ENCODE results near the gene ZFYVE27. TPM values are rescaled to one million over a fixed set of nuclear protein-coding genes. Genes with fewer than 3 reads are reported as not detected.

ZFYVE27 gene
- total RNA-seq, 1 experiment from 2014 or later: 41.6 TPM

GRCh38 chr10:97701438-97702069 lies 35.4 kb upstream of the ZFYVE27 start:
- Histone ChIP-seq H3K27me3 (replicated peaks; ENCODE audit: control insufficient read depth, insufficient read depth, low read length) (no peaks in the 10 kb centered on the region), H3K4me3 (ENCODE audit: low read depth, low read length) (no peak overlapping the region), H3K36me3 (ENCODE audit: control insufficient read depth, insufficient read depth, low read length) (no peaks in the 10 kb centered on the region), H3K4me1 (peaks cover 3% of the 10 kb centered on the region; the same call in 1 of the 2 replicates), H3K9me3 (no peaks in the 10 kb centered on the region)
- Mint-ChIP-seq H3K4me1 (ENCODE audit: low read depth, unreplicated experiment) (no peaks in the 10 kb centered on the region), H3K27ac (ENCODE audit: unreplicated experiment) (no peak overlapping the region), H3K4me3 (ENCODE audit: unreplicated experiment) (no peak overlapping the region), H3K27me3 (ENCODE audit: insufficient read depth, unreplicated experiment) (no peaks in the 10 kb centered on the region), H3K9me3 (ENCODE audit: unreplicated experiment) (no peaks in the 10 kb centered on the region), H3K36me3 (ENCODE audit: insufficient read depth, unreplicated experiment) (no peaks in the 10 kb centered on the region)
- intact Hi-C loops (cut with micrococcal nuclease; ENCODE audit: unreplicated experiment): loop anchor here (1.0 kb wide), 2 partner anchors 25 to 30 kb away; no protein-coding TSS in a partner anchor
- POLR2A ChIA-PET: interaction anchor here (0.6 to 1.5 kb wide), 3 partner anchors 15 to 49 kb away, joined by 3 to 8 read pairs (median 4); partner anchors contain the start of genes AVPI1 and ZFYVE27
- CTCF ChIA-PET: interaction anchor here (0.5 to 2.0 kb wide), 20 partner anchors 8 to 71 kb away, joined by 3 to 18 read pairs (median 4); partner anchors contain the start of genes AVPI1, MARVELD1, PI4K2A and ZFYVE27
- no TSS peak for BruUV-seq (replicated peaks)
- peak; percentile 63 to 77 for DNase-seq
- TF ChIP-seq CTCF (IDR thresholded peaks at IDR 0.05; ENCODE audit: insufficient read depth in 1 of 2, low read depth in 1 of 2, low read length in 1 of 2, severe bottlenecking in 1 of 2, unreplicated experiment in 1 of 2): peak; percentile 78 to 95

GRCh38 chr10:97703398-97704067 lies 33.4 kb upstream of the ZFYVE27 start:
- H3K36me3 ChIP-seq (ENCODE audit: control insufficient read depth, insufficient read depth, low read length): no peaks in the 10 kb centered on the region
- H3K4me3 ChIP-seq (ENCODE audit: low read depth, low read length): no peak overlapping the region
- BruUV-seq (replicated peaks): no TSS peak
- no peak for DNase-seq
- ChIA-PET POLR2A (no interaction called here), CTCF (interaction anchor here (0.6 to 1.9 kb wide), 3 partner anchors 16 to 338 kb away, joined by 4 to 7 read pairs (median 5); partner anchors contain the start of gene AVPI1)
- H3K4me1 ChIP-seq: peaks cover 3% of the 10 kb centered on the region; the same call in 1 of the 2 replicates
- H3K27me3 ChIP-seq (replicated peaks; ENCODE audit: control insufficient read depth, insufficient read depth, low read length): no peaks in the 10 kb centered on the region
- H3K36me3 Mint-ChIP-seq (ENCODE audit: insufficient read depth, unreplicated experiment): no peaks in the 10 kb centered on the region
- TF ChIP-seq CTCF (IDR thresholded peaks at IDR 0.05; ENCODE audit: insufficient read depth in 1 of 2, low read depth in 1 of 2, low read length in 1 of 2, severe bottlenecking in 1 of 2, unreplicated experiment in 1 of 2): no peak
- no peaks in the 10 kb centered on the region for H3K27me3 Mint-ChIP-seq (ENCODE audit: insufficient read depth, unreplicated experiment)
- H3K9me3 Mint-ChIP-seq (ENCODE audit: unreplicated experiment): no peaks in the 10 kb centered on the region
- intact Hi-C loops (cut with micrococcal nuclease; ENCODE audit: unreplicated experiment): no loop called here
- no peak overlapping the region for H3K27ac Mint-ChIP-seq (ENCODE audit: unreplicated experiment)
- no peaks in the 10 kb centered on the region for H3K9me3 ChIP-seq
- H3K4me3 Mint-ChIP-seq (ENCODE audit: unreplicated experiment): no peak overlapping the region
- no peaks in the 10 kb centered on the region for H3K4me1 Mint-ChIP-seq (ENCODE audit: low read depth, unreplicated experiment)

GRCh38 chr10:97704341-97704740 lies 32.6 kb upstream of the ZFYVE27 start:
- H3K27me3 Mint-ChIP-seq (ENCODE audit: insufficient read depth, unreplicated experiment): no peaks in the 10 kb centered on the region
- no peak overlapping the region for H3K4me3 Mint-ChIP-seq (ENCODE audit: unreplicated experiment)
- BruUV-seq (replicated peaks): no TSS peak
- no peak overlapping the region for H3K4me3 ChIP-seq (ENCODE audit: low read depth, low read length)
- ChIA-PET CTCF (interaction anchor here (1.3 to 1.9 kb wide), 2 partner anchors 17 to 27 kb away, joined by 5 to 7 read pairs; partner anchors contain the start of gene AVPI1), POLR2A (interaction anchor here (1.0 kb wide), 1 partner anchor 17 kb away, joined by 5 read pairs; the partner anchor contains the start of gene AVPI1)
- peaks cover 5% of the 10 kb centered on the region for H3K4me1 Mint-ChIP-seq (ENCODE audit: low read depth, unreplicated experiment)
- H3K36me3 Mint-ChIP-seq (ENCODE audit: insufficient read depth, unreplicated experiment): no peaks in the 10 kb centered on the region
- H3K9me3 Mint-ChIP-seq (ENCODE audit: unreplicated experiment): no peaks in the 10 kb centered on the region
- no peak overlapping the region for H3K27ac Mint-ChIP-seq (ENCODE audit: unreplicated experiment)
- H3K9me3 ChIP-seq: no peaks in the 10 kb centered on the region
- TF ChIP-seq CTCF (IDR thresholded peaks at IDR 0.05; ENCODE audit: insufficient read depth in 1 of 2, low read depth in 1 of 2, low read length in 1 of 2, severe bottlenecking in 1 of 2, unreplicated experiment in 1 of 2): no peak
- no peaks in the 10 kb centered on the region for H3K27me3 ChIP-seq (replicated peaks; ENCODE audit: control insufficient read depth, insufficient read depth, low read length)
- no peak for DNase-seq
- peaks cover 10% of the 10 kb centered on the region for H3K4me1 ChIP-seq
- H3K36me3 ChIP-seq (ENCODE audit: control insufficient read depth, insufficient read depth, low read length): no peaks in the 10 kb centered on the region
- intact Hi-C loops (cut with micrococcal nuclease; ENCODE audit: unreplicated experiment): no loop called here
